GM12872 (cell line): ENCODE results near the gene P3H3.

Experiments
- TF ChIP-seq, protein P1 (sequence below): IDR thresholded peaks from 3 replicates; pipeline ENCODE4 v1.5.1; 2011; ENCODE audit warnings: low read depth, mild to moderate bottlenecking, low read length, moderate library complexity; ENCODE audit not compliant: insufficient read depth

The P3H3 gene

DNA sequence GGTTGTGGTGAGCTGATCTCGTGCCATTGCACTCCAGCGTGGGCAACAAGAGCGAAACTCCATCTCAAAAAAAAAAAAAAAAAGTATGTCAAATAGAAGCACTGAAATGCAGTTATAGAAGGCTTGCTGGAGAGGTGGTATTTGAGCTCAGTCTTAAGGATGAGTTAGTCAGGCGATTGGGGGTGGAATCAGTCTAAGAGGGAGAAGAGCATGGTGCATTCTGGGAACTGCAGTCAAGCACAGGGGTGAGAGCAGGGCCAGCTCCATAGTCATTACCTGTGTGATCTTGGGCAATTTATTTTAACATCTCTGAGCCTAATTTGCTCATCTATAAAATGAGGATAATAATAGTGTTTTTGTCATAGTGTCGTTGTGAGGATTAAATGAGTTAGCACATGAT lies 6.7 kb downstream of the P3H3 start:
- TF ChIP-seq, protein P1, sequence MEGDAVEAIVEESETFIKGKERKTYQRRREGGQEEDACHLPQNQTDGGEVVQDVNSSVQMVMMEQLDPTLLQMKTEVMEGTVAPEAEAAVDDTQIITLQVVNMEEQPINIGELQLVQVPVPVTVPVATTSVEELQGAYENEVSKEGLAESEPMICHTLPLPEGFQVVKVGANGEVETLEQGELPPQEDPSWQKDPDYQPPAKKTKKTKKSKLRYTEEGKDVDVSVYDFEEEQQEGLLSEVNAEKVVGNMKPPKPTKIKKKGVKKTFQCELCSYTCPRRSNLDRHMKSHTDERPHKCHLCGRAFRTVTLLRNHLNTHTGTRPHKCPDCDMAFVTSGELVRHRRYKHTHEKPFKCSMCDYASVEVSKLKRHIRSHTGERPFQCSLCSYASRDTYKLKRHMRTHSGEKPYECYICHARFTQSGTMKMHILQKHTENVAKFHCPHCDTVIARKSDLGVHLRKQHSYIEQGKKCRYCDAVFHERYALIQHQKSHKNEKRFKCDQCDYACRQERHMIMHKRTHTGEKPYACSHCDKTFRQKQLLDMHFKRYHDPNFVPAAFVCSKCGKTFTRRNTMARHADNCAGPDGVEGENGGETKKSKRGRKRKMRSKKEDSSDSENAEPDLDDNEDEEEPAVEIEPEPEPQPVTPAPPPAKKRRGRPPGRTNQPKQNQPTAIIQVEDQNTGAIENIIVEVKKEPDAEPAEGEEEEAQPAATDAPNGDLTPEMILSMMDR, result no peak

DNA sequence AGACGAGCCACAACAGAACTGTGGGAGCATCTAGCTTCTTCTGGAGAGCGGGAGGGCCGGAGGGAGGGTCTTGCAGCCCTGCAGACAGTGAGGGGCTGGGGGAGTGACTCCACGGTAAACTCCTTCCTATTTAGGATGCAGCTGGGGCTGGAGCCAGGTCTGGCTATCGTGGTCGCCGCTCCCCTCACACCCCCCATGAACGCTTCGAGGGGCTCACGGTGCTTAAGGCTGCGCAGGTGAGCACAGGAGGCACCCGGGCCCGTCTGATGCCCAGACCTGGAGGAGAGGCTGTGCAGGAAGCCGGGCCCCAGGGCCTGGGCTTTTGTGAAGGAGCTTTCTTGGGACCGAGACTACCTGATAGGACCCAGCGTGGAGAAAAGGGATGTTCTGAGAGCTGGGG lies 8.6 kb downstream of the P3H3 start:
- TF ChIP-seq, protein P1, result no peak

DNA sequence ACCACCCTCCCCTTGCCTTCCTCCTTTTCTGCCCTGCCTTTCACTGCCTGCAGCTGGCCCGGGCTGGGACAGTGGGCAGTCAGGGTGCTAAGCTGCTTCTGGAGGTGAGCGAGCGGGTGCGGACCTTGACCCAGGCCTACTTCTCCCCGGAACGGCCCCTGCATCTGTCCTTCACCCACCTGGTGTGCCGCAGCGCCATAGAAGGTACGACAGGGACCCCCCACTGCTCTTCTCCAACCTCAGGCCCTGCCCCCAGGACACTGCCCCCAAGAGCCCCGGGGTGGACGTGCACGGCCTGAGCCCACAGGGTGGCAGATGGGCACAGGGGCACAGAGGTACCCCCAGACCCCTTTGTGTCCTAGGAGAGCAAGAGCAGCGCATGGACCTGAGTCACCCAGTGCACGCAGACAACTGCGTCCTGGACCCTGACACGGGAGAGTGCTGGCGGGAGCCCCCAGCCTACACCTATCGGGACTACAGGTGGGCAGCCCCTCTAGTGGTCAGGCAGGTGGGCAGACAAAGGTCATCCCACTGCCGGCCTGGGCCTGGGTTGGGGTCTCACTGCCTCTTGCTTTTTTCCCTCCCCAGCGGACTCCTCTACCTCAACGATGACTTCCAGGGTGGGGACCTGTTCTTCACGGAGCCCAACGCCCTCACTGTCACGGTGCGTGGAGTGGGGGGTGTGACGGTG lies 9.3 kb downstream of the P3H3 start:
- TF ChIP-seq, protein P1, result no peak

DNA sequence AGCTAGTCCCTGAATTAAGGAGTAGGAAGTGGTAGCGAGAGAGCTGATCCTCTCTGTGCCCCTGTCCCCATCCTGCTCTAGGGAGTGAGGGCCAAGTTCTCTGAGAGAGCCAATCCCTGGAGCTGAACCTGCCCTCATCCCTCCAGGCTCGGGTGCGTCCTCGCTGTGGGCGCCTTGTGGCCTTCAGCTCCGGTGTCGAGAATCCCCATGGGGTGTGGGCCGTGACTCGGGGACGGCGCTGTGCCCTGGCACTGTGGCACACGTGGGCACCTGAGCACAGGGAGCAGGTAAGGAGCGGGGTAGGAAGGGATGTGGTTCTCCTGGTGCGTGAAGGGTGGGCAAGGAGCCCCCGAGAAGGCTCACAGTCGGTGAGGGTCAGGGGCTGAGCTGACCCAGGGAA lies 10.6 kb downstream of the P3H3 start:
- TF ChIP-seq, protein P1, result no peak

DNA sequence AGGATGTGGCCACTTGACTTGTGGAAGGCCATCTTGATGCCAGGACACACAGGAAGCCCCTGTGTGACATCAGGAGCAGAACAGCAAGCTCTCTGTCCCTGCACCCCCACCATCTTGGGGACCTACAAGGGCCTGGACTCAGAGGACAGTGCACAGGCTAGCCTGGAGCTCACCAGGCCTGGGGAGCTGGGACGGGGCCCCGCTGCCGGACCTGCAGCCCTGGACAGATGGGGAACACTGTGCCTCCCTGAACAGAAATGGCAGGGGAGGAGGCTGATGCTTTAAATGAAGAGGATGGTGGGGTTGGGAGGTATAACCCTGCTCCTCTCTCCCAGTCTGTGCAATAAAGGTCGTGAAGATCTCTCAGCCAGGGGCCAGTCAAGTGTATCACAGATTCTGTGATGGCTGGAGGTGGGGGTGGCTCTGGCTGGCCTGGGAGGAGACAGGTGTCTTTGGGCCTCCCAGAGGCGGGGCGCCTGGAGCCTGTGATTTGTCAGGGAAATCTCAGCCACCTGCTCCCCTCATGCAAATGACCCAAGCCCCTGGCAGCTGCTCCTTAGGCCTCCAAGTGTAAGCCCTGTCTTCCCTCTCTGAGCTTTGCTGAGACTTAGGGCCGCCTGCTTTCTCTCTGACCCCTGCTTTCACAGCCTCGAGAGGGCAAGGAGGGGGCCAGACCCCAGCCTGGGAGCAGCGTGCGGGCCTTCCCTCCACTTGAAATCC lies 11.4 kb downstream of the P3H3 start:
- TF ChIP-seq, protein P1, result no peak

DNA sequence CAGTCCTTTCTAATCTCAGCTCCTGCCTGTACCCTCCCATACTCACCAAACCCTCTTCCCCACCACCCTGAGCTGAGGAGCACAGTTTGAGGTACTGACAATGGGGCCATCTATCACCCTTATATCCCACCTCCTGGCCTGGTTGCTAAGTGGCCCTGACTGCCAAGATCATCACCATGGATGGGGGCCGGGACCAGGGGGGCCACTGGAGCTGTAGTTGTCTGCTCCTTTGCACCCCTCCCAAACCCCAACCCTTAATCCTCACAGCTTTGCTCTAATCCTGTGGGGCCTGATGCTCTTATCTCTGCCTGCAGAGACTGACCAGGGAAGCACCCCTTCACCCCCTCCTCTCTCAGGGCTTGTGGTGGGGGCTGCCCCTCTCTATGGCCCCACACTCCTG lies 12.1 kb downstream of the P3H3 start:
- TF ChIP-seq, protein P1, result no peak

DNA sequence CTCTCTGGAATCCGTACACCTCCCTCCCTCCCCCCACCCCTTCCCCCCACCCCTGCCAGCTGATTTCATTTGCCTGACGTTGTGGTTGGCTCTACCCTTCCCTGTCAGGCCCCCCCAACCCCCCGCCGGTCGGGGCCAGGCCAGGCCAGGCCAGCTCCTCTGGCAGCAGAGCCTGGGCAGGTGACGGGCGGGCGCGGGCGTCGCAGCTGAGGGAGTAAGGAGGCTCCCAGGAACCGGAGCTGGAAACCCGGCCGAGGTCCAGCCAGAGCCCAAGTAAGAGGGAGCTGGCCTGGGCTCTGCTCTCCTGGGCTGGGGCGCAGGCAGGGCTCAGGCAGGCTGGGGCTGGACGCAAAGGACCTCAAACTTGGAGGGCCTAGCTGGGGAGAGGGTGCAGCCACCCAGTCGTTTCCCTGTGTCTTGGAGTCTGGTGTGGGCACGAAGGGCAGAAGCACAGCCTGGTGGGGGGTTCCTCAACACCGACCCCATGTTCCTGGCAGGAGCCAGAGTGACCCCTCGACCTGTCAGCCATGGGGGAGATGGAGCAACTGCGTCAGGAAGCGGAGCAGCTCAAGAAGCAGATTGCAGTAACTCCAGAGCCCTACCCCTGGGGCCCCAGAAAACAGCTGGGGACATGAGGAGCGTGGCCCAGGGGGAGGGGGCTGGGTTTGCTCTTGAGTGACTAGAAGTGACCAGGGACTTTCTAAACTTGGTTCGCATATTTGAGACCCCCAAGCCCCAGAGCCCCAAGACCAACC lies 12.7 kb downstream of the P3H3 start, which contains the start of gene GNB3:
GNB3 (plus strand) TSS at position 165 of the 755 bp plus-strand sequence; CDS start at position 528, 363 bp downstream.
- TF ChIP-seq, protein P1, result no peak
